WTC11 (cell line): ENCODE measurements around the gene ZC3H14.

Source experiments
- JUN ChIP-seq: sonication (generic); formaldehyde crosslinking; IDR thresholded peaks from 2 replicates; pipeline ENCODE4 v1.8.0; 2023; ENCODE audit warnings: mild to moderate bottlenecking, missing genetic modification reagents
- SP1 ChIP-seq: sonication (generic); formaldehyde crosslinking; conservative IDR thresholded peaks from 2 replicates; pipeline ENCODE4 v1.8.1; 2022; ENCODE audit warnings: missing genetic modification reagents
- ZNF263 ChIP-seq: sonication (generic); formaldehyde crosslinking; IDR thresholded peaks from 2 replicates; pipeline ENCODE4 v1.8.1; 2022; ENCODE audit warnings: low read depth, mild to moderate bottlenecking, moderate library complexity, missing genetic modification reagents
- TF ChIP-seq, protein P1 (sequence below): fragments of 200-600 bp; IDR thresholded peaks from 2 replicates; pipeline ENCODE4 v1.8.0; 2022; ENCODE audit warnings: antibody characterized with exemption

DNA sequence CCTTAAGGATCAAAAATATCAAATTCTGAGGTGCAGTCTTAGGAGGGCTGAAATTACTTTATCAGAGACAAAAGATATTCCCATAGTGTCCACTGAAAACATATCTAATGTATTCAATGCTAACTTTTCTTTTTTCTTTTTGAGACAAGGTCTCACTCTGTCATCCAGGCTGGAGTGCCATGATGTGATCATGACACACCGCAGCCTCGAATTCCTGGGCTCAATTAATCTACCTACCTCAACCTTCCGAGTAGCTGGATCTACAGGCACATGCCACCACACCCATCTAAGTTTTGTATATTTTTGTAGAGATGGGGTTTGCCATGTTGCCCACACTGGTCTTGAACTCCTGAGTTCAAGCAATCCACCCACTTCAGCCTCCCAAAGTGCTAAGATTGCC, 68.3 kb downstream of the ZC3H14 start:
- TF ChIP-seq SP1 (CRISPR knock-in tag) (no peak), ZNF263 (CRISPR knock-in tag) (no peak), JUN (no peak)
- TF ChIP-seq, protein P1, sequence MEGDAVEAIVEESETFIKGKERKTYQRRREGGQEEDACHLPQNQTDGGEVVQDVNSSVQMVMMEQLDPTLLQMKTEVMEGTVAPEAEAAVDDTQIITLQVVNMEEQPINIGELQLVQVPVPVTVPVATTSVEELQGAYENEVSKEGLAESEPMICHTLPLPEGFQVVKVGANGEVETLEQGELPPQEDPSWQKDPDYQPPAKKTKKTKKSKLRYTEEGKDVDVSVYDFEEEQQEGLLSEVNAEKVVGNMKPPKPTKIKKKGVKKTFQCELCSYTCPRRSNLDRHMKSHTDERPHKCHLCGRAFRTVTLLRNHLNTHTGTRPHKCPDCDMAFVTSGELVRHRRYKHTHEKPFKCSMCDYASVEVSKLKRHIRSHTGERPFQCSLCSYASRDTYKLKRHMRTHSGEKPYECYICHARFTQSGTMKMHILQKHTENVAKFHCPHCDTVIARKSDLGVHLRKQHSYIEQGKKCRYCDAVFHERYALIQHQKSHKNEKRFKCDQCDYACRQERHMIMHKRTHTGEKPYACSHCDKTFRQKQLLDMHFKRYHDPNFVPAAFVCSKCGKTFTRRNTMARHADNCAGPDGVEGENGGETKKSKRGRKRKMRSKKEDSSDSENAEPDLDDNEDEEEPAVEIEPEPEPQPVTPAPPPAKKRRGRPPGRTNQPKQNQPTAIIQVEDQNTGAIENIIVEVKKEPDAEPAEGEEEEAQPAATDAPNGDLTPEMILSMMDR = no peak
